K562 (cell line): Measurements from ENCODE around the gene ELF1.

Source experiments
- ELK1 ChIP-seq: sonication (generic); formaldehyde crosslinking; IDR thresholded peaks from 2 replicates; pipeline ENCODE4 v1.8.1; 2022; ENCODE audit warnings: missing genetic modification reagents
- KDM1A ChIP-seq, 2 experiments: fragments of 450-650 bp; IDR thresholded peaks; 2 replicates each; pipeline ENCODE4 v1.6.1; 2016; ENCODE audit warnings: mild to moderate bottlenecking in 2 of 2
- REST ChIP-seq, 2 experiments: fragments of 450-650 bp; formaldehyde crosslinking in 1 of 2; IDR thresholded peaks; 2 replicates each; pipeline versions ENCODE4 v1.4.0 to v1.6.1; 2014 to 2020; ENCODE audit warnings: mild to moderate bottlenecking in 2 of 2, borderline replicate concordance in 1 of 2, low read depth in 1 of 2

GRCh38 chr13:41064493-41064892, 45.4 kb upstream of the ELF1 start:
- TF ChIP-seq KDM1A (IDR thresholded peaks at IDR 0.05) (no peak), ELK1 (CRISPR knock-in tag) (no peak), REST (IDR thresholded peaks at IDR 0.05; ENCODE audit: borderline replicate concordance) (no peak), REST (CRISPR knock-in tag; IDR thresholded peaks at IDR 0.05; ENCODE audit: low read depth) (no peak)
